ENCODE measurements around the gene SHISAL2A. TPM values are rescaled to one million over a fixed set of nuclear protein-coding genes. Genes with fewer than 3 reads are reported as not detected.

Gene SHISAL2A
- total RNA-seq, result 10 to 100 TPM in 1 of 6 donors, 1 to 10 TPM in 1, under 1 TPM in 1, not detected in 3; 0.24 to 10.5 (median 3.0) TPM

- Histone ChIP-seq H3K36me3 (no peaks in the 10 kb centered on the region), H3K4me3 (peak within 1 kb of the TSS in 3 of 4 donors; percentile 46 to 52 (median 52)), H3K27ac (peak within 1 kb of the TSS in 3 of 4 donors; percentile 64 to 84 (median 73)), H3K9me3 (no peaks in the 10 kb centered on the region), H3K27me3 (peaks cover 0 to 11% (median 5%) of the 10 kb centered on the region in 4 donors), H3K4me1 (peaks cover 7 to 29% (median 18%) of the 10 kb centered on the region in 4 donors)
- TF ChIP-seq EP300 (IDR thresholded peaks at IDR 0.05) (no peak), POLR2AphosphoS5 (IDR thresholded peaks at IDR 0.05) (peak in 1 of 2 donors; percentile 19), POLR2A (IDR thresholded peaks at IDR 0.05) (no peak)
- TF ChIP-seq, protein P1, sequence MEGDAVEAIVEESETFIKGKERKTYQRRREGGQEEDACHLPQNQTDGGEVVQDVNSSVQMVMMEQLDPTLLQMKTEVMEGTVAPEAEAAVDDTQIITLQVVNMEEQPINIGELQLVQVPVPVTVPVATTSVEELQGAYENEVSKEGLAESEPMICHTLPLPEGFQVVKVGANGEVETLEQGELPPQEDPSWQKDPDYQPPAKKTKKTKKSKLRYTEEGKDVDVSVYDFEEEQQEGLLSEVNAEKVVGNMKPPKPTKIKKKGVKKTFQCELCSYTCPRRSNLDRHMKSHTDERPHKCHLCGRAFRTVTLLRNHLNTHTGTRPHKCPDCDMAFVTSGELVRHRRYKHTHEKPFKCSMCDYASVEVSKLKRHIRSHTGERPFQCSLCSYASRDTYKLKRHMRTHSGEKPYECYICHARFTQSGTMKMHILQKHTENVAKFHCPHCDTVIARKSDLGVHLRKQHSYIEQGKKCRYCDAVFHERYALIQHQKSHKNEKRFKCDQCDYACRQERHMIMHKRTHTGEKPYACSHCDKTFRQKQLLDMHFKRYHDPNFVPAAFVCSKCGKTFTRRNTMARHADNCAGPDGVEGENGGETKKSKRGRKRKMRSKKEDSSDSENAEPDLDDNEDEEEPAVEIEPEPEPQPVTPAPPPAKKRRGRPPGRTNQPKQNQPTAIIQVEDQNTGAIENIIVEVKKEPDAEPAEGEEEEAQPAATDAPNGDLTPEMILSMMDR (IDR thresholded peaks at IDR 0.05), result no peak
- 18 to 45% methylated on average over 6 to 30 of the region's 53 CpGs for WGBS, 2 donors
- ATAC-seq (ENCODE audit: low FRiP score in 2 of 2), result peak in 1 of 2 donors; percentile 59
- DNase-seq, result peak; percentile 62 to 91
These were observed at the start of gene SHISAL2A for GRCh38 chr1:52632732-52633290. SHISAL2A (plus strand) TSS chr1:52633168; CDS start chr1:52633494, 326 bp downstream.

DNA sequence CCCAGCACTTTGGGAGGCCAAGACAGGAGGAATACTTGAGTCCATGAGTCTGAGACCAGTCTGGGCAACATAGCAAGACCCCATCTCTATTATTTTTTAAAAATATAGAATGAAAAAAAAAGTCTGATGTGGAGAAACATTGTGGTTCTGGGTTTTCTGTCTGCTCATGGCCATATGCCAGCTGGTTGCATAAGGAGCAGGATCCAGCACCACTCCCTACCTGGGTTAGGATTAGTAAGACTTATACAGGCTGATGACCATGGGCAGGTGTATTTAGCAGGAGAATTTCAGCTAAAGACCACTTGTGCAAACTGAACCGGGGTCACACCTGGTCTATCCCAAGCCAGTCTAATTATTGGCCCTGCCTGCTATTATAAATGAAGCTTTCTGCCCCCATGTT lies 47.5 kb upstream of the SHISAL2A start:
- ATAC-seq (ENCODE audit: low FRiP score in 2 of 2), result no peak
- no peaks in the 10 kb centered on the region for H3K36me3 ChIP-seq
- H3K27ac ChIP-seq, result no peak overlapping the region
- DNase-seq, result no peak
- no peaks in the 10 kb centered on the region for H3K4me1 ChIP-seq
- WGBS, 2 donors, result 73 to 75% methylated on average over 1 of the region's 1 CpG
- no peaks in the 10 kb centered on the region for H3K27me3 ChIP-seq
- no peak overlapping the region for H3K4me3 ChIP-seq
- H3K9me3 ChIP-seq, result no peaks in the 10 kb centered on the region
- TF ChIP-seq, protein P1 (IDR thresholded peaks at IDR 0.05), result no peak
- TF ChIP-seq EP300 (IDR thresholded peaks at IDR 0.05) (no peak), POLR2A (IDR thresholded peaks at IDR 0.05) (no peak), POLR2AphosphoS5 (IDR thresholded peaks at IDR 0.05) (no peak)

DNA sequence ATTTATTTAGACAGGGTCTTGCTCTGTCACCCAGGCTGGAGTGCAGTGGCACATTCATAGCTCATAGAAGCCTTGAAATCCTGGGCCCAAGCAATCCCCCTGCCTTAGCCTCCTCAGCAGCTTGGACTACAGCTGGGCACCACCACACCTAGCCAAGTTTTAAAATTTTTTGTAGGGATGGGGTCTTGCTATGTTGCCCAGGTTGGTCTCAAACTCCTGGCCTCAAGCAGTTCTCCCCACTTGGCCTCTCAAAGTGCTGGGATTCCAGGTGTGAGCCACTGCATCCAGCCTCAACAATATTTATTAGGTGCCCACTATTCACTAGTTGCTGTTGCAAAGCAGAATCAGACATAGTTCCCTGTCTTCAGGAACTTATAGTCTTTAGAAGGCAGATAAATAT lies 44.9 kb upstream of the SHISAL2A start:
- no peaks in the 10 kb centered on the region for H3K9me3 ChIP-seq
- H3K27me3 ChIP-seq, result no peaks in the 10 kb centered on the region
- no peak overlapping the region for H3K27ac ChIP-seq
- H3K4me3 ChIP-seq, result no peak overlapping the region
- no peaks in the 10 kb centered on the region for H3K36me3 ChIP-seq
- H3K4me1 ChIP-seq, result no peaks in the 10 kb centered on the region
- TF ChIP-seq, protein P1 (IDR thresholded peaks at IDR 0.05), result no peak
- TF ChIP-seq EP300 (IDR thresholded peaks at IDR 0.05) (no peak), POLR2AphosphoS5 (IDR thresholded peaks at IDR 0.05) (no peak), POLR2A (IDR thresholded peaks at IDR 0.05) (no peak)
- DNase-seq, result no peak
- no peak for ATAC-seq (ENCODE audit: low FRiP score in 2 of 2)

DNA sequence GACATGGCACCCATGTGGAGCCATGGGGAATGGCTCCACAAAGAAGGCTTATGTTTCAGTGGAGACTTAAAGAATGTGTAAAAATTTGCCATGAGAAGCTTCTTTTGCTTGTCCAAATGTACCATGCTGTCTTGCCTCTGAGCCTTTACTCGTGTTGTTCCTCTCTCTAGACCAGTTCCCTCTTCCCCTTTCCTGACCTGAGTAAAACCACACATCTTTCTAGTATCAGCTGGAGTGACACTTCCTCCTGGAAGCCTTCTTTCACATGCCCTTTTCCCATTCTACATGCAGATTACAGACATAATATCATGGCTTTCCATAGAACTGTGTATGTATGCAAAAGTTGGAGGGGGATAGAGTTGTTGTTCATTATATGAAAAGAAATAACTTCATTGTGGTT lies 44.4 kb upstream of the SHISAL2A start:
- ATAC-seq (ENCODE audit: low FRiP score in 2 of 2), result peak in 1 of 2 donors; percentile 64

More for the DNA sequence above, 44.4 kb upstream of the SHISAL2A start:
- no peak for DNase-seq
- H3K27ac ChIP-seq, result no peak overlapping the region
- H3K4me3 ChIP-seq, result no peak overlapping the region
- 41 to 62% methylated on average over 1 of the region's 1 CpG for WGBS, 2 donors
- H3K4me1 ChIP-seq, result no peaks in the 10 kb centered on the region
- no peaks in the 10 kb centered on the region for H3K9me3 ChIP-seq
- no peaks in the 10 kb centered on the region for H3K27me3 ChIP-seq
- TF ChIP-seq EP300 (IDR thresholded peaks at IDR 0.05), result no peak
- TF ChIP-seq POLR2AphosphoS5 (IDR thresholded peaks at IDR 0.05), result no peak
- TF ChIP-seq, protein P1 (IDR thresholded peaks at IDR 0.05), result no peak
- no peak for TF ChIP-seq POLR2A (IDR thresholded peaks at IDR 0.05)
- no peaks in the 10 kb centered on the region for H3K36me3 ChIP-seq

All from upper lobe of left lung (tissue), 6 donors.